HEK293 (cell line): ENCODE results near the gene MXRA5.

Experiments
- CTCF ChIA-PET: fragments of 350-600 bp; formaldehyde crosslinking; extraction: SDS; loops from one replicate; lab custom pipeline; 2021; ENCODE audit warnings: antibody characterized with exemption; lab: Yijun Ruan, JAX
- POLR2A ChIA-PET: fragments of 300-600 bp; formaldehyde crosslinking; extraction: SDS; loops from one replicate; lab custom pipeline; 2020; ENCODE audit warnings: antibody characterized with exemption, inconsistent platforms; lab: Yijun Ruan, JAX
- H3K27ac ChIP-seq: fragments of 200-500 bp; sonication (Bioruptor generic); 2 replicates; pipeline ENCODE4 v1.5.1; 2014; ENCODE audit warnings: low read depth, low read length, control low read depth, inconsistent platforms; ENCODE audit errors: extremely low read depth
- H3K36me3 ChIP-seq, 2 experiments: fragments of 200-500 bp in 1 of 2; sonication (Bioruptor generic) in 1 of 2; 1 replicate in 1 of 2; 2 replicates in 1 of 2; pipeline ENCODE4 v1.5.1; 2014 to 2017; ENCODE audit warnings: inconsistent platforms in 2 of 2, low read length in 2 of 2; ENCODE audit not compliant: control insufficient read depth in 2 of 2, insufficient read depth in 1 of 2
- H3K4me1 ChIP-seq: fragments of 200-500 bp; sonication (Bioruptor generic); 2 replicates; pipeline ENCODE4 v1.5.1; 2014; ENCODE audit warnings: mild to moderate bottlenecking, low read length, inconsistent platforms; ENCODE audit not compliant: control insufficient read depth, insufficient read depth
- H3K4me3 ChIP-seq: 2 replicates; pipeline ENCODE4 v1.5.1; 2011; ENCODE audit warnings: low read depth, mild to moderate bottlenecking, control low read depth, low read length, moderate library complexity
- H3K9me3 ChIP-seq: fragments of 200-500 bp; sonication (Bioruptor generic); 2 replicates; pipeline ENCODE4 v1.5.1; 2014; ENCODE audit warnings: low read depth, low read length, inconsistent platforms; ENCODE audit not compliant: control insufficient read depth, insufficient read depth
- GLIS2 ChIP-seq: fragments of 450-650 bp; formaldehyde crosslinking; IDR thresholded peaks from 2 replicates; pipeline ENCODE4 v1.5.1; 2016; ENCODE audit warnings: missing biosample characterization, missing genetic modification characterization
- OVOL3 ChIP-seq: fragments of 450-650 bp; formaldehyde crosslinking; IDR thresholded peaks from 2 replicates; pipeline ENCODE4 v1.5.1; 2016; ENCODE audit warnings: missing biosample characterization, missing genetic modification characterization
- PRDM10 ChIP-seq: fragments of 450-650 bp; formaldehyde crosslinking; IDR thresholded peaks from 2 replicates; pipeline ENCODE4 v1.5.1; 2016; ENCODE audit warnings: missing biosample characterization, missing genetic modification characterization
- PRDM6 ChIP-seq: fragments of 450-650 bp; formaldehyde crosslinking; IDR thresholded peaks from 2 replicates; pipeline ENCODE4 v1.5.1; 2017; ENCODE audit warnings: missing biosample characterization, missing genetic modification characterization
- SCRT2 ChIP-seq: fragments of 450-650 bp; formaldehyde crosslinking; IDR thresholded peaks from 2 replicates; pipeline ENCODE4 v1.5.1; 2016; ENCODE audit warnings: missing biosample characterization, missing genetic modification characterization
- ZNF169 ChIP-seq: fragments of 450-650 bp; formaldehyde crosslinking; IDR thresholded peaks from 2 replicates; pipeline ENCODE4 v1.5.1; 2016; ENCODE audit warnings: missing biosample characterization, missing genetic modification characterization
- ZNF2 ChIP-seq: fragments of 450-650 bp; formaldehyde crosslinking; IDR thresholded peaks from 2 replicates; pipeline ENCODE4 v1.5.1; 2016; ENCODE audit warnings: missing biosample characterization, missing genetic modification characterization
- ZNF221 ChIP-seq: fragments of 450-650 bp; formaldehyde crosslinking; IDR thresholded peaks from 2 replicates; pipeline ENCODE4 v1.5.1; 2017; ENCODE audit warnings: missing biosample characterization, missing genetic modification characterization, borderline replicate concordance
- ZNF266 ChIP-seq: fragments of 450-650 bp; formaldehyde crosslinking; IDR thresholded peaks from 2 replicates; pipeline ENCODE4 v1.5.1; 2016; ENCODE audit warnings: missing biosample characterization, missing genetic modification characterization, low read depth
- ZNF394 ChIP-seq: fragments of 450-650 bp; formaldehyde crosslinking; IDR thresholded peaks from 2 replicates; pipeline ENCODE4 v1.5.1; 2016; ENCODE audit warnings: missing biosample characterization, missing genetic modification characterization, mild to moderate bottlenecking, moderate library complexity, borderline replicate concordance
- ZNF423 ChIP-seq: fragments of 450-650 bp; formaldehyde crosslinking; IDR thresholded peaks from 2 replicates; pipeline ENCODE4 v1.5.1; 2016; ENCODE audit warnings: missing biosample characterization, missing genetic modification characterization
- ZNF518A ChIP-seq: fragments of 450-650 bp; formaldehyde crosslinking; conservative IDR thresholded peaks from 2 replicates; pipeline ENCODE4 v1.5.1; 2016; ENCODE audit warnings: low read depth, missing biosample characterization, missing genetic modification characterization
- ZNF639 ChIP-seq: fragments of 450-650 bp; formaldehyde crosslinking; IDR thresholded peaks from 2 replicates; pipeline ENCODE4 v1.5.1; 2016; ENCODE audit warnings: missing biosample characterization, missing genetic modification characterization
- ZNF785 ChIP-seq: fragments of 450-650 bp; formaldehyde crosslinking; IDR thresholded peaks from 2 replicates; pipeline ENCODE4 v1.5.1; 2016; ENCODE audit warnings: missing biosample characterization, missing genetic modification characterization
- ZNF843 ChIP-seq: fragments of 450-650 bp; formaldehyde crosslinking; IDR thresholded peaks from 2 replicates; pipeline ENCODE4 v1.5.1; 2016; ENCODE audit warnings: missing biosample characterization, missing genetic modification characterization

Gene MXRA5

GRCh38 chrX:3268829-3269228 lies 77.6 kb downstream of the MXRA5 start:
- Histone ChIP-seq H3K4me3 (no peak overlapping the region), H3K36me3 (no peaks in the 10 kb centered on the region), H3K27ac (no peak overlapping the region), H3K4me1 (no peaks in the 10 kb centered on the region), H3K9me3 (no peaks in the 10 kb centered on the region)
- TF ChIP-seq ZNF394 (tag by site-specific recombination) (no peak), OVOL3 (tag by site-specific recombination) (no peak), ZNF169 (tag by site-specific recombination) (no peak), ZNF221 (tag by site-specific recombination) (no peak), ZNF785 (tag by site-specific recombination) (no peak), ZNF518A (tag by site-specific recombination) (no peak), PRDM6 (tag by site-specific recombination) (no peak), GLIS2 (no peak), ZNF2 (no peak)
- POLR2A ChIA-PET: no interaction called here
- CTCF ChIA-PET: no interaction called here

- Histone ChIP-seq H3K4me3 (no peak overlapping the region), H3K27ac (no peak overlapping the region), H3K36me3 (no peaks in the 10 kb centered on the region), H3K4me1 (no peaks in the 10 kb centered on the region), H3K9me3 (no peaks in the 10 kb centered on the region)
- ChIA-PET POLR2A (no interaction called here), CTCF (no interaction called here)
- TF ChIP-seq ZNF843 (tag by site-specific recombination) (no peak), PRDM10 (tag by site-specific recombination) (no peak), ZNF423 (no peak), ZNF266 (tag by site-specific recombination) (no peak), SCRT2 (tag by site-specific recombination) (no peak), ZNF639 (tag by site-specific recombination) (no peak)
Observed at GRCh38 chrX:3263681-3264126, 82.7 kb downstream of the MXRA5 start.
